Sigmoid colon (tissue), 4 donors: Measurements from ENCODE around the gene MRNIP.

Source experiments
- CTCF ChIP-seq, 4 experiments: fragments of 450-650 bp in 3 of 4; fragments of 200-600 bp in 1 of 4; IDR thresholded peaks; one replicate each; pipeline ENCODE4 v1.5.1; 2016 to 2019; ENCODE audit warnings: antibody characterized with exemption in 4 of 4, mild to moderate bottlenecking in 3 of 4, moderate library complexity in 2 of 4
- POLR2AphosphoS5 ChIP-seq, 4 donors: sonication (generic); formaldehyde crosslinking; IDR thresholded peaks; one replicate each; pipeline ENCODE4 v1.6.1; 2017; ENCODE audit warnings: antibody characterized with exemption in 4 of 4

DNA sequence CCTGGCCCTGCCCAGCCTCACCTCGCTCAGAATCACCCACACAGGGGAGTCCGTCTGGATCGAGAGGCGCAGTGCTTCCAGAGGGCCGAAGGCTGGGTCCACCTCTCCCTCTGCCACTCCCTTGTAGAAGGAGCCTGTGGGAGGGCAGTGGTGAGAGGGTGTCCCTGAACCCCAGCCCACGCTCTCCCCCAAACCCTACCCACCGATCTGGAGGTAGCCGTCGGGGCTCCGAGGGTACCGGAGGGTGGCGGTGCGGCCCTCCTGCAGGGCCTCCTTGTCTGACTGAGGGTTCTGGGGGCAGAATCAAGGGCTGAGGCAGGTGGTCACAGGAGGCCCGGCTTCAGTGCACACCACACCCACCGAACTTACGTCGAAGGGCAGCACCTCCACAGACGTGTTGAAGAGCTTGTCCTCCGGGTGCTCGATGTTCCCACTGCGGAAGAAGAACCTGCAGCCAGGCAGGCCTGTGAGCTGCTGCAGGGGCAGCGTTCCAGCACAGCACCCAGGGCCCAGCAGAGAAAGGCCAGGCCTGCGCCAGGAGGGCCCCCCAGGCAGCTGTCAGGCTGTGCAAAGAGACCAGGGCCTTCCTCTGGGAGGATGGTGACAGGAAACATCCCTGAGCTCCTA is 60.4 kb downstream of the MRNIP start:
- no peak for TF ChIP-seq CTCF (IDR thresholded peaks at IDR 0.05)
- no peak for TF ChIP-seq POLR2AphosphoS5 (IDR thresholded peaks at IDR 0.05)
